ENCODE results near the gene PCA3. TPM values are rescaled to one million over a fixed set of nuclear protein-coding genes. Genes with fewer than 3 reads are reported as not detected.

The PCA3 gene
- total and polyA plus RNA-seq, 2 donors (not counting 1 experiment from before 2014, with no cell fraction given) = 0.09 TPM; not detected in 1

DNA sequence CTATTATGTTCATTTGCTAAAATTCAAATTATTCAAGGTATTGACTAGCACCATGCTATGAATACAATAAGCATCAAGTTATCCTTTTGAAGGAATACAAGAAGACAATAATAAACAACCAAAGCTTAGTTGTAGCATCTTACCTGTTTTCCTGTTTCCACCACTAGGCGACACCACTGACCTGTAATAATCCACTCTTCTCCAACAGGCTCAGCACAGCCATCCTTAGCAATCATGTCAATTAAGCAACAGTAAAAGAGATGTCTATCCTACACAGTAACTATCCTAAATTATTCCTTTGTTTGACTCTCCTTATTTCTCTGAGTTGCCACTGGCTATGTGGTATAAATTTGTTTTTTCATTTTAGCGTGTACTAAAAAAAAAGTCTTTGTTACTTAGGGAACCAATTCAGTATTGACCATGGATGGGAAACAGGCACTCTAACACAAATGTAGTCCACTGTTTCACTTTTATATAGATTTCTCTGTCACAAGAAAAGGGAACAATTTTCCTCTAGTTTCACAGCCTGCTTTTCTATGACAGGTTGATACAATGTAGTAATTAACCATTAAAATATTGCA, 46.2 kb downstream of the PCA3 start:
- no peaks in the 10 kb centered on the region for H3K79me2 ChIP-seq (ENCODE audit: control insufficient read depth, insufficient read depth, low read length)
- whole genome bisulfite sequencing (ENCODE audit: insufficient coverage) = 0% methylated on average over 1 of the region's 2 CpGs
- no peak overlapping the region for H3K27ac ChIP-seq (ENCODE audit: low read length in 2 of 2)
- H4K20me1 ChIP-seq (ENCODE audit: control insufficient read depth, insufficient read depth, low read length, poor library complexity, severe bottlenecking) = no peaks in the 10 kb centered on the region
- H3K4me2 ChIP-seq (replicated peaks; ENCODE audit: low read depth, low read length, poor library complexity, severe bottlenecking) = no peak overlapping the region
- TF ChIP-seq, protein P1, sequence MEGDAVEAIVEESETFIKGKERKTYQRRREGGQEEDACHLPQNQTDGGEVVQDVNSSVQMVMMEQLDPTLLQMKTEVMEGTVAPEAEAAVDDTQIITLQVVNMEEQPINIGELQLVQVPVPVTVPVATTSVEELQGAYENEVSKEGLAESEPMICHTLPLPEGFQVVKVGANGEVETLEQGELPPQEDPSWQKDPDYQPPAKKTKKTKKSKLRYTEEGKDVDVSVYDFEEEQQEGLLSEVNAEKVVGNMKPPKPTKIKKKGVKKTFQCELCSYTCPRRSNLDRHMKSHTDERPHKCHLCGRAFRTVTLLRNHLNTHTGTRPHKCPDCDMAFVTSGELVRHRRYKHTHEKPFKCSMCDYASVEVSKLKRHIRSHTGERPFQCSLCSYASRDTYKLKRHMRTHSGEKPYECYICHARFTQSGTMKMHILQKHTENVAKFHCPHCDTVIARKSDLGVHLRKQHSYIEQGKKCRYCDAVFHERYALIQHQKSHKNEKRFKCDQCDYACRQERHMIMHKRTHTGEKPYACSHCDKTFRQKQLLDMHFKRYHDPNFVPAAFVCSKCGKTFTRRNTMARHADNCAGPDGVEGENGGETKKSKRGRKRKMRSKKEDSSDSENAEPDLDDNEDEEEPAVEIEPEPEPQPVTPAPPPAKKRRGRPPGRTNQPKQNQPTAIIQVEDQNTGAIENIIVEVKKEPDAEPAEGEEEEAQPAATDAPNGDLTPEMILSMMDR (IDR thresholded peaks at IDR 0.05) = peak; percentile 64
- no peak for TF ChIP-seq EZH2 (IDR thresholded peaks at IDR 0.05; ENCODE audit: borderline replicate concordance, insufficient read depth, low read depth, low read length, poor library complexity, severe bottlenecking)
- intact Hi-C loops (cut with micrococcal nuclease) = no loop called here
- H3K4me3 ChIP-seq (ENCODE audit: control extremely low read depth in 1 of 5, extremely low read depth in 1 of 5, insufficient read depth in 1 of 5, low read depth in 2 of 5, low read length in 4 of 5) = no peak overlapping the region
- H3K27ac Mint-ChIP-seq = no peak overlapping the region
- no peak overlapping the region for H3K9ac ChIP-seq (ENCODE audit: low read length)
- H2AFZ ChIP-seq (ENCODE audit: insufficient read depth, low read depth, low read length, poor library complexity, severe bottlenecking) = no peak overlapping the region
- ATAC-seq (ENCODE audit: low read depth) = no peak
- H3K36me3 ChIP-seq (replicated peaks in 1 of 2; ENCODE audit: control extremely low read depth in 1 of 2, control insufficient read depth in 1 of 2, extremely low read depth in 1 of 2, insufficient read depth in 2 of 2, low read length in 1 of 2) = no peaks in the 10 kb centered on the region
- H3K9me3 Mint-ChIP-seq (ENCODE audit: insufficient read depth) = no peaks in the 10 kb centered on the region
- H3K4me1 ChIP-seq (ENCODE audit: control insufficient read depth in 2 of 2, insufficient read depth in 2 of 2, low read length in 2 of 2) = no peaks in the 10 kb centered on the region
- DNase-seq = peak; percentile 20
- POLR2A ChIA-PET = no interaction called here
- H3K27me3 ChIP-seq (replicated peaks in 1 of 4; ENCODE audit: control extremely low read depth in 1 of 4, control insufficient read depth in 3 of 4, insufficient read depth in 4 of 4, low read length in 3 of 4) = peaks cover 0 to 8% (median 3%) of the 10 kb centered on the region in 4 experiments
- H3K27me3 Mint-ChIP-seq = peaks cover 30% of the 10 kb centered on the region
- H3K4me3 Mint-ChIP-seq = no peak overlapping the region
- CTCF ChIA-PET = interaction anchor here (0.9 to 1.9 kb wide), 4 partner anchors 55 to 340 kb away, joined by 3 to 5 read pairs (median 4); no protein-coding TSS in a partner anchor
- no peaks in the 10 kb centered on the region for H3K9me3 ChIP-seq (ENCODE audit: control extremely low read depth in 1 of 3, control insufficient read depth in 2 of 3, insufficient read depth in 1 of 3, low read length in 2 of 3)
- no peaks in the 10 kb centered on the region for H3K4me1 Mint-ChIP-seq

DNA sequence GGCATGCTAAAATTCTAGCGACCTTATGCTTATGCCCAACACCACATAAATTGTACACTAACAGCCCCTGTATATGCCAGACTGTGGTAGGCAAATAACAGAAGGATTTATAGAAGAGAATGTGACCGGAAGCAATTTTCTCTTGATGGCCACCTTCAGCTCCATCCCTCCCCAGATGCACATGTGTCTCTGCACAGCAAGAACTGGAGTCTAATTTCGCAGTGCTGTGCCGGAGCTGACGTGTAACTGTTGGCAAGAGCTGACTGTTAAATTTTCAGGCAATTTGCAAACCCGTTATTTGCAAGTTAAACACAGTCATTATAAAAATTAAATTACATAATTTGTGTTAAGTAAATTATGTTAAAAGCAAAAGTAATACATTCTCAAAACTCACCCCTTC, 48.4 kb downstream of the PCA3 start:
- no peaks in the 10 kb centered on the region for H3K4me1 ChIP-seq (ENCODE audit: control insufficient read depth in 2 of 2, insufficient read depth in 2 of 2, low read length in 2 of 2)
- H3K9ac ChIP-seq (ENCODE audit: low read length) = no peak overlapping the region
- Mint-ChIP-seq H3K27me3 (peaks cover 30% of the 10 kb centered on the region), H3K4me1 (no peaks in the 10 kb centered on the region), H3K4me3 (no peak overlapping the region), H3K27ac (no peak overlapping the region), H3K9me3 (ENCODE audit: insufficient read depth) (no peaks in the 10 kb centered on the region)
- no peak overlapping the region for H2AFZ ChIP-seq (ENCODE audit: insufficient read depth, low read depth, low read length, poor library complexity, severe bottlenecking)
- ATAC-seq (ENCODE audit: low read depth) = no peak
- H3K79me2 ChIP-seq (ENCODE audit: control insufficient read depth, insufficient read depth, low read length) = no peaks in the 10 kb centered on the region
- POLR2A ChIA-PET = no interaction called here
- TF ChIP-seq EZH2 (IDR thresholded peaks at IDR 0.05; ENCODE audit: borderline replicate concordance, insufficient read depth, low read depth, low read length, poor library complexity, severe bottlenecking) = no peak
- TF ChIP-seq, protein P1 (IDR thresholded peaks at IDR 0.05) = no peak
- intact Hi-C loops (cut with micrococcal nuclease) = no loop called here
- no peaks in the 10 kb centered on the region for H3K36me3 ChIP-seq (replicated peaks in 1 of 2; ENCODE audit: control extremely low read depth in 1 of 2, control insufficient read depth in 1 of 2, extremely low read depth in 1 of 2, insufficient read depth in 2 of 2, low read length in 1 of 2)
- no peak overlapping the region for H3K4me3 ChIP-seq (ENCODE audit: control extremely low read depth in 1 of 5, extremely low read depth in 1 of 5, insufficient read depth in 1 of 5, low read depth in 2 of 5, low read length in 4 of 5)
- H3K9me3 ChIP-seq (ENCODE audit: control extremely low read depth in 1 of 3, control insufficient read depth in 2 of 3, insufficient read depth in 1 of 3, low read length in 2 of 3) = no peaks in the 10 kb centered on the region
- H4K20me1 ChIP-seq (ENCODE audit: control insufficient read depth, insufficient read depth, low read length, poor library complexity, severe bottlenecking) = no peaks in the 10 kb centered on the region
- peaks cover 0 to 8% (median 5%) of the 10 kb centered on the region in 4 experiments for H3K27me3 ChIP-seq (replicated peaks in 1 of 4; ENCODE audit: control extremely low read depth in 1 of 4, control insufficient read depth in 3 of 4, insufficient read depth in 4 of 4, low read length in 3 of 4)
- H3K27ac ChIP-seq (ENCODE audit: low read length in 2 of 2) = no peak overlapping the region
- CTCF ChIA-PET = no interaction called here
- WGBS (ENCODE audit: insufficient coverage) = 100% methylated on average over 1 of the region's 6 CpGs
- no peak overlapping the region for H3K4me2 ChIP-seq (replicated peaks; ENCODE audit: low read depth, low read length, poor library complexity, severe bottlenecking)
- no peak for DNase-seq

All from B cell (primary cell).